Measurements from ENCODE around the gene PDE4D.
A peak's percentile ranks its signal among the peaks of the same experiment; 100 is the strongest.

Gene PDE4D

DNA sequence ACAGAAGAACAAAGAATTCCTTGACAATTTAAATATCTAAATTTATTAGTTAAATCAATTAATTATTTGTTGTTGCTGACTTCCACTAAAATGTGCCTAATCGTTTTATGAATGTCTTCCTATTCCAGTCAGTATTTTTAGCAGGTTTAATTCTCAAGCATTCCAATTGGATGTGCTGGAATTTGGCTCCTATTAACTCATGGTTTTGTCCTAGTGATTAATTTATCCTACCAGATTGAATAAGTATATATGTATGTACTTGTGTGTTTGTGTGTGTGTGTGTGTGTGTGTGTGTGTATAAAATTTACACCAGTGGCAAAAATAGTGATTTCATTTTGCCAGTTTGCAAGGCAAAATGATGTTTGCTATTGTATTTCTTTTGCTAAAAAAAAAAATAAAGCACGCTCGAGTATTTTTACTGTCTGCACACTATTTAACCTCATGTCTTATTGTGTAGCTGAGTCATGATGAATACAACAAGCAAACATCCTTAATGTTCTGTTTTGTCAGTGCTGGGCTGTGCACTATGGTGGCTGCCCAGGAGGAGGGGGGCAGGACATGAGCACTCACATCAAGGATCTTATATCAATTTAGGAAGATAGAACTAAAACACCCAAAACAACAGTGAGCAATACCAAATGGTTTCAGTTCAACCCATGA, 375.5 kb downstream of the PDE4D start:
- TF ChIP-seq, protein P1, sequence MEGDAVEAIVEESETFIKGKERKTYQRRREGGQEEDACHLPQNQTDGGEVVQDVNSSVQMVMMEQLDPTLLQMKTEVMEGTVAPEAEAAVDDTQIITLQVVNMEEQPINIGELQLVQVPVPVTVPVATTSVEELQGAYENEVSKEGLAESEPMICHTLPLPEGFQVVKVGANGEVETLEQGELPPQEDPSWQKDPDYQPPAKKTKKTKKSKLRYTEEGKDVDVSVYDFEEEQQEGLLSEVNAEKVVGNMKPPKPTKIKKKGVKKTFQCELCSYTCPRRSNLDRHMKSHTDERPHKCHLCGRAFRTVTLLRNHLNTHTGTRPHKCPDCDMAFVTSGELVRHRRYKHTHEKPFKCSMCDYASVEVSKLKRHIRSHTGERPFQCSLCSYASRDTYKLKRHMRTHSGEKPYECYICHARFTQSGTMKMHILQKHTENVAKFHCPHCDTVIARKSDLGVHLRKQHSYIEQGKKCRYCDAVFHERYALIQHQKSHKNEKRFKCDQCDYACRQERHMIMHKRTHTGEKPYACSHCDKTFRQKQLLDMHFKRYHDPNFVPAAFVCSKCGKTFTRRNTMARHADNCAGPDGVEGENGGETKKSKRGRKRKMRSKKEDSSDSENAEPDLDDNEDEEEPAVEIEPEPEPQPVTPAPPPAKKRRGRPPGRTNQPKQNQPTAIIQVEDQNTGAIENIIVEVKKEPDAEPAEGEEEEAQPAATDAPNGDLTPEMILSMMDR (conservative IDR thresholded peaks at IDR 0.05; ENCODE audit: low read length), result no peak
- DNase-seq (ENCODE audit: low read depth), result peak; percentile 73
- no peak overlapping the region for H3K4me3 ChIP-seq (ENCODE audit: low read length)

DNA sequence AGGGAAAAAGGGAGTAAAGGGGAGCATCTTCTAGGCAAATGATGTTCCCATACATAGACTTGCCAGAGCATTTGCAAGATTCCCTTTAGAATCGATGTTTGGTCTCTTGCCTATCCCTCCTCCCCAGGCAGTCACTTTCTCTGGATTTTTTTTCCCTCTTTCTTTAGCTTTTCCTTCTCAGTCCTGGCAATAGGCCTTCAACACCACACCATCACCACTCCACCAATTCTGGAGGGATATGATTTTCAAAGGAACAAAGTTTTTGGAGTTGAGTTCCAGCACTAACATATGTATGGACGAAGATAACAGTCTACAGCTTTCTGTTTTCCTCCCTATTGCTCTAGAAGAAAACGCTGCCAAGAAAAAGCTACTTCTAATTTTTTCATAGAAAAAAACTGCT, 377.4 kb downstream of the PDE4D start:
- no peak overlapping the region for H3K4me3 ChIP-seq (ENCODE audit: low read length)
- TF ChIP-seq, protein P1 (conservative IDR thresholded peaks at IDR 0.05; ENCODE audit: low read length), result no peak
- DNase-seq (ENCODE audit: low read depth), result no peak

DNA sequence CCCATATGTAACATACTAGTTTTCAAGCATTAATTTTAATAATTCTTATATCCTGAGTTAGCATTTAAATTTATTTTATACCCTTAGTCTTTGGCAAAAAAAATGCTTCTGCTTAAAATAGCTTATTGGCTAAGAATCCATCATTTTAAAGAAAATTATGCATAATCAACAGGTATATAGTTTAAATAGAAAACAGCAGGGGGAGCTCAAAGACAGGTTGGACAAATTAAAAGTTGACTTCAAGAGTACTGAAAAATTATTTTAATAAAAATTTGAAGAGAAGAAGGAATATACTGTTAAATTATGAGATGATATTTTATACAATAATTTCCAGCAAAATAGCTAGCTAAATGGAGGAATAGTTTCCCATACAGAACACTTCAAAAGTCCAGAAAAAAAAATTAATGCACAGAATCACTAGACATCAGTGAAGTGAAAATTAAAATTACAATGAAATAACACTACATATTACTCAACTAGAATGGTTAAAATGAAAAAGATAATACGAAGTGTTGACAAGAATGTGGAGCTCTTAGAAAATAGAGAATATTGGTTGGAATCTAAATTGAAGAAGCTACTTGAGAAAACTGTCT, 387.1 kb downstream of the PDE4D start:
- peak; percentile 62 for DNase-seq (ENCODE audit: low read depth)
- TF ChIP-seq, protein P1 (conservative IDR thresholded peaks at IDR 0.05; ENCODE audit: low read length), result peak; percentile 65
- H3K4me3 ChIP-seq (ENCODE audit: low read length), result no peak overlapping the region

DNA sequence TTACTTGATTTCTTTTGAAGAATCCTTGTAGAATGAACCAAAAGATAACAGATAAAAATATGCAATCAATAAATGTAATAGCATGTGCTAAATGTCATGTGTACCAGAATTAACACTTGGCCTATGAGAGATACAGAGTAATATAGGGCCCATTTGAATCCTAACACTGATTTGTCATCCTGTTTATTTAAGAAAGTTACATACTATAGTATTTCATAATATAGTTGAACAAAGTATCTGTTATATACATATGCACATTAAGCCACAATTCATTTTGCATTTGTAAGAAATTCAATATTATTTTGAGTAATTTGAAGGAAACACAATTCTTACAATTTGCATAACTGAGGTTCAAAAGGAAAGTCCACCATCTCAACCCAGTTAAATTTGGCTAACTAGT, 389.5 kb downstream of the PDE4D start:
- no peak overlapping the region for H3K4me3 ChIP-seq (ENCODE audit: low read length)
- DNase-seq (ENCODE audit: low read depth), result no peak
- TF ChIP-seq, protein P1 (conservative IDR thresholded peaks at IDR 0.05; ENCODE audit: low read length), result no peak

DNA sequence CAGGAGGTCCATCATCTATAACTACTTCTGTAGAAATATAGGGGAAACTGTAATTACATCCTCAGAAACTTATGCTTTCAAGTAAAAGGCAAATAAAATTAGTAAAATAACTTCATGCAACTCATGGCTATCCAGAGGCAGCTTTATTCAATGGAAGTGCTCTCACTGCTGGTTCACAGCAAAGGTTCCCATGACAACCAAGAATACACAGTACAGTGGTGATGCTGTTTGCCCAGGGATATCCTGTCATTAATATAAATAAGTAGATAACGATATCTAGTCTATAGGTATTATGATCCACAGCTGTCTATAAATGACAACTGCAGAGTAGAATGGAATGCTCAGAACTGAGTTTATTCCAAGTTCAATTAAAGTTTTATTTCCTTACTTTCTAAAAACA, 390.3 kb downstream of the PDE4D start:
- TF ChIP-seq, protein P1 (conservative IDR thresholded peaks at IDR 0.05; ENCODE audit: low read length), result no peak
- DNase-seq (ENCODE audit: low read depth), result no peak
- no peak overlapping the region for H3K4me3 ChIP-seq (ENCODE audit: low read length)

DNA sequence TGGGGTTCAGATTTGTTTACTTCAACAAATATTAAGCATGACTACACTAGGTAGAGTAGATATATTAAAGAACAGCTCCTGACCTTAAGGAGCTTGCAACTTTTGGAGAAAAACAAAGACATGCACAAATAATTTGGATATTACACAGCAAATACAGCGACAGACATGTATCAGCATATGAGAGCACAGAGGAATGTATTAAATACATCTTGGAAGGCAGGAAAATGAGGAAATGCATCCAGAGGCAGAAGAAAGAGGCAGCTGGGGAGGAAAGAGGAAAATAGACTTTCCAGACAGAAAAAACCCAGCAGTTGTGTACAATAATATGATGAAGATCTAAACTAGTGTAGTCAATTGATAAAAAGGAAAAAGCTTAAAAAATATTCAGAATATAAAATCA, 392.2 kb downstream of the PDE4D start:
- no peak for DNase-seq (ENCODE audit: low read depth)
- TF ChIP-seq, protein P1 (conservative IDR thresholded peaks at IDR 0.05; ENCODE audit: low read length), result no peak
- H3K4me3 ChIP-seq (ENCODE audit: low read length), result no peak overlapping the region

DNA sequence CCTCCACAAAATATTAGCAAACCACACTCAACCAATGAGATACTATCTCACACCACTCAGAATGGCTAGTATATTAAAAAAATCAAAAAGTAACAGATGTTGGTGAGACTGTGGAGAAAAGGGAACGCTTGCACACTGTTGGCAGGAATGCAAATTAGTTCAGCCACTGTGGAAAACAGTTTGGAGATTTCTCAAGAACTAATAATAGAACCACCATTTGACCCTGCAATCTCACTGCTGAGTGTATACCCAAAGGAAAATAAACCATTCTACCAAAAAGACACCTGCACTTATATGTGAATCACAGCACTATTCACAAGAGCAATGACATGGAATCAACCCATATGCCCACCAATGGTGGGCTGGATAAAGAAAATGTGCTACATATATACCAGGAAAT, 393.5 kb downstream of the PDE4D start:
- H3K4me3 ChIP-seq (ENCODE audit: low read length), result no peak overlapping the region
- no peak for DNase-seq (ENCODE audit: low read depth)
- TF ChIP-seq, protein P1 (conservative IDR thresholded peaks at IDR 0.05; ENCODE audit: low read length), result no peak

All from AG10803 (cell line).